Activated CD4-positive, alpha-beta T cell treated with anti-CD3 and anti-CD28 coated beads, Interleukin-2, amount 10 ng/mL, durations not matched to agents 24 days and 14 days (primary cell): ENCODE data around the gene TFF2. TPM values are rescaled to one million over a fixed set of nuclear protein-coding genes. Genes with fewer than 3 reads are reported as not detected.

Experiments used
- DNase-seq: peaks from one replicate; pipeline ENCODE4 v3.0.0; 2022
- H3K27ac Mint-ChIP-seq: one replicate; pipeline ENCODE4 v1.8.0; 2022; ENCODE audit warnings: mild to moderate bottlenecking, mixed read lengths
- H3K27me3 Mint-ChIP-seq: one replicate; pipeline ENCODE4 v1.8.0; 2022; ENCODE audit warnings: mixed read lengths
- H3K36me3 Mint-ChIP-seq: one replicate; pipeline ENCODE4 v1.8.0; 2022; ENCODE audit warnings: low read depth, mild to moderate bottlenecking, mixed read lengths
- H3K4me1 Mint-ChIP-seq: one replicate; pipeline ENCODE4 v1.8.0; 2021; ENCODE audit warnings: mixed read lengths
- H3K4me3 Mint-ChIP-seq: one replicate; pipeline ENCODE4 v1.8.0; 2022; ENCODE audit warnings: mild to moderate bottlenecking, moderate library complexity, mixed read lengths
- H3K9me3 Mint-ChIP-seq: one replicate; pipeline ENCODE4 v1.8.0; 2021; ENCODE audit warnings: mixed read lengths
- intact Hi-C: fragments of 100-400 bp; cut with micrococcal nuclease; formaldehyde crosslinking; loops from one replicate; pipeline ENCODE4 v1.15.1; 2023
- total RNA-seq: library from RNA; stranded (reverse); gene quantifications from 2 replicates; pipeline ENCODE4 v1.2.3, GENCODE V29; 2022

TFF2 gene
- total RNA-seq, 1 donor from 2014 or later = not detected

- no peak for DNase-seq
- Mint-ChIP-seq H3K4me1 (no peaks in the 10 kb centered on the region), H3K4me3 (no peak overlapping the region), H3K27me3 (peaks cover 14% of the 10 kb centered on the region), H3K36me3 (peaks cover 5% of the 10 kb centered on the region), H3K9me3 (peaks cover 24% of the 10 kb centered on the region), H3K27ac (no peak overlapping the region)
- intact Hi-C loops = no loop called here
Measured at GRCh38 chr21:42352441-42353095, 1.8 kb upstream of the TFF2 start.

GRCh38 chr21:42351626-42352440, 1.0 kb upstream of the TFF2 start:
- no peak for DNase-seq
- Mint-ChIP-seq H3K9me3 (peaks cover 19% of the 10 kb centered on the region), H3K4me3 (no peak overlapping the region), H3K36me3 (peaks cover 5% of the 10 kb centered on the region), H3K4me1 (no peaks in the 10 kb centered on the region), H3K27ac (no peak overlapping the region), H3K27me3 (peaks cover 14% of the 10 kb centered on the region)
- intact Hi-C loops = no loop called here

GRCh38 chr21:42350318-42350910, 380 bp downstream of the TFF2 start:
- intact Hi-C loops = no loop called here
- no peaks in the 10 kb centered on the region for H3K4me1 Mint-ChIP-seq
- no peak overlapping the region for H3K27ac Mint-ChIP-seq
- no peaks in the 10 kb centered on the region for H3K36me3 Mint-ChIP-seq
- H3K27me3 Mint-ChIP-seq = peaks cover 10% of the 10 kb centered on the region
- peaks cover 15% of the 10 kb centered on the region for H3K9me3 Mint-ChIP-seq
- H3K4me3 Mint-ChIP-seq = no peak overlapping the region
- DNase-seq = no peak

- H3K36me3 Mint-ChIP-seq = no peaks in the 10 kb centered on the region
- no peaks in the 10 kb centered on the region for H3K4me1 Mint-ChIP-seq
- no peak overlapping the region for H3K4me3 Mint-ChIP-seq
- H3K9me3 Mint-ChIP-seq = peaks cover 12% of the 10 kb centered on the region
- intact Hi-C loops = no loop called here
- H3K27me3 Mint-ChIP-seq = peaks cover 10% of the 10 kb centered on the region
- H3K27ac Mint-ChIP-seq = no peak overlapping the region
- DNase-seq = no peak
Measured at GRCh38 chr21:42349420-42350317, 1.1 kb downstream of the TFF2 start.

GRCh38 chr21:42348762-42349161, 2.0 kb downstream of the TFF2 start:
- Mint-ChIP-seq H3K4me1 (no peaks in the 10 kb centered on the region), H3K9me3 (peaks cover 5% of the 10 kb centered on the region), H3K4me3 (no peak overlapping the region), H3K27me3 (peaks cover 8% of the 10 kb centered on the region), H3K27ac (no peak overlapping the region), H3K36me3 (no peaks in the 10 kb centered on the region)
- no peak for DNase-seq
- intact Hi-C loops = no loop called here

- H3K9me3 Mint-ChIP-seq = no peaks in the 10 kb centered on the region
- intact Hi-C loops = no loop called here
- no peak for DNase-seq
- peaks cover 2% of the 10 kb centered on the region for H3K27me3 Mint-ChIP-seq
- H3K27ac Mint-ChIP-seq = no peak overlapping the region
- H3K4me3 Mint-ChIP-seq = no peak overlapping the region
- no peaks in the 10 kb centered on the region for H3K36me3 Mint-ChIP-seq
- H3K4me1 Mint-ChIP-seq = no peaks in the 10 kb centered on the region
Measured at GRCh38 chr21:42347601-42348327, 3.0 kb downstream of the TFF2 start.

GRCh38 chr21:42346866-42347600, 3.8 kb downstream of the TFF2 start:
- Mint-ChIP-seq H3K4me3 (no peak overlapping the region), H3K9me3 (no peaks in the 10 kb centered on the region), H3K27ac (no peak overlapping the region), H3K36me3 (no peaks in the 10 kb centered on the region), H3K27me3 (peaks cover 2% of the 10 kb centered on the region), H3K4me1 (no peaks in the 10 kb centered on the region)
- intact Hi-C loops = no loop called here
- DNase-seq = no peak

- DNase-seq = no peak
- Mint-ChIP-seq H3K9me3 (no peaks in the 10 kb centered on the region), H3K4me3 (no peak overlapping the region), H3K27ac (no peak overlapping the region), H3K36me3 (no peaks in the 10 kb centered on the region), H3K4me1 (no peaks in the 10 kb centered on the region), H3K27me3 (peaks cover 2% of the 10 kb centered on the region)
- intact Hi-C loops = no loop called here
Measured at GRCh38 chr21:42346441-42346840, 4.4 kb downstream of the TFF2 start.

- no peaks in the 10 kb centered on the region for H3K36me3 Mint-ChIP-seq
- intact Hi-C loops = no loop called here
- no peaks in the 10 kb centered on the region for H3K9me3 Mint-ChIP-seq
- H3K4me1 Mint-ChIP-seq = no peaks in the 10 kb centered on the region
- no peak for DNase-seq
- no peak overlapping the region for H3K4me3 Mint-ChIP-seq
- H3K27me3 Mint-ChIP-seq = peaks cover 2% of the 10 kb centered on the region
- H3K27ac Mint-ChIP-seq = no peak overlapping the region
Measured at GRCh38 chr21:42344631-42345030, 6.2 kb downstream of the TFF2 start.

GRCh38 chr21:42343963-42344510, 6.8 kb downstream of the TFF2 start:
- no peak for DNase-seq
- peaks cover 1% of the 10 kb centered on the region for H3K4me1 Mint-ChIP-seq
- no peak overlapping the region for H3K27ac Mint-ChIP-seq
- intact Hi-C loops = no loop called here
- no peaks in the 10 kb centered on the region for H3K9me3 Mint-ChIP-seq
- peaks cover 2% of the 10 kb centered on the region for H3K27me3 Mint-ChIP-seq
- H3K36me3 Mint-ChIP-seq = no peaks in the 10 kb centered on the region
- no peak overlapping the region for H3K4me3 Mint-ChIP-seq

- no peak overlapping the region for H3K4me3 Mint-ChIP-seq
- peaks cover 2% of the 10 kb centered on the region for H3K27me3 Mint-ChIP-seq
- intact Hi-C loops = no loop called here
- no peaks in the 10 kb centered on the region for H3K9me3 Mint-ChIP-seq
- DNase-seq = no peak
- H3K36me3 Mint-ChIP-seq = no peaks in the 10 kb centered on the region
- H3K27ac Mint-ChIP-seq = no peak overlapping the region
- peaks cover 1% of the 10 kb centered on the region for H3K4me1 Mint-ChIP-seq
Measured at GRCh38 chr21:42343556-42343955, 7.2 kb downstream of the TFF2 start.

GRCh38 chr21:42343101-42343500, 7.7 kb downstream of the TFF2 start:
- Mint-ChIP-seq H3K4me3 (no peak overlapping the region), H3K27ac (no peak overlapping the region), H3K4me1 (peaks cover 2% of the 10 kb centered on the region), H3K27me3 (peaks cover under 1% of the 10 kb centered on the region), H3K36me3 (no peaks in the 10 kb centered on the region), H3K9me3 (no peaks in the 10 kb centered on the region)
- intact Hi-C loops = no loop called here
- DNase-seq = no peak
